CD4-positive, alpha-beta T cell (primary cell): ENCODE measurements around the gene HIC1. TPM values are rescaled to one million over a fixed set of nuclear protein-coding genes. Genes with fewer than 3 reads are reported as not detected.

ENCODE experiments used
- ATAC-seq: fragments of 200-7000 bp; cut with Tn5 transposase; one replicate; pipeline ENCODE4 v1.10.0; 2022; ENCODE audit warnings: mild to moderate bottlenecking; ENCODE audit not compliant: poor library complexity
- CTCF ChIA-PET: fragments of 350-600 bp; sonication (Branson Sonifier 250); formaldehyde crosslinking; loops from one replicate; lab custom pipeline; 2021; ENCODE audit warnings: antibody characterized with exemption, inconsistent platforms; lab: Charles Lee
- POLR2A ChIA-PET: fragments of 350-600 bp; sonication (Branson Sonifier 250); formaldehyde crosslinking; loops from one replicate; lab custom pipeline; 2021; ENCODE audit warnings: antibody characterized with exemption, inconsistent platforms; lab: Charles Lee
- DNase-seq, 14 experiments: peaks; one replicate each; pipeline ENCODE4 v3.0.0-alpha.2; 2013 to 2020; ENCODE audit warnings: mixed read lengths in 2 of 14
- H3K27ac ChIP-seq, 2 donors: one replicate each; pipeline versions ENCODE4 v1.5.1 to v1.7.0; 2013; ENCODE audit warnings: low read length in 2 of 2, low read depth in 1 of 2, mild to moderate bottlenecking in 1 of 2
- H3K27me3 ChIP-seq, 2 experiments: 1 replicate in 1 of 2; 2 replicates in 1 of 2; pipeline versions ENCODE4 v1.6.1 to v1.7.0; 2013; ENCODE audit warnings: low read length in 2 of 2, control low read depth in 1 of 2, mild to moderate bottlenecking in 1 of 2, moderate library complexity in 1 of 2; ENCODE audit not compliant: insufficient read depth in 2 of 2, control insufficient read depth in 1 of 2
- H3K36me3 ChIP-seq: one replicate; pipeline ENCODE4 v1.6.1; 2013; ENCODE audit warnings: low read length, control low read depth; ENCODE audit not compliant: insufficient read depth
- H3K4me1 ChIP-seq: one replicate; pipeline ENCODE4 v1.6.1; 2013; ENCODE audit warnings: low read length, control low read depth; ENCODE audit not compliant: insufficient read depth
- H3K4me3 ChIP-seq: one replicate; pipeline ENCODE4 v1.5.1; 2013; ENCODE audit warnings: mild to moderate bottlenecking, low read length, moderate library complexity
- H3K9me3 ChIP-seq, 2 experiments: 1 replicate in 1 of 2; 2 replicates in 1 of 2; pipeline versions ENCODE4 v1.6.1 to v1.7.0; 2013; ENCODE audit warnings: low read length in 2 of 2, mild to moderate bottlenecking in 2 of 2, control low read depth in 1 of 2, moderate library complexity in 1 of 2; ENCODE audit not compliant: control insufficient read depth in 1 of 2, insufficient read depth in 1 of 2
- H3K27ac Mint-ChIP-seq: one replicate; pipeline ENCODE4 v1.8.0; 2020; ENCODE audit warnings: mixed read lengths
- H3K27me3 Mint-ChIP-seq: one replicate; pipeline ENCODE4 v1.8.0; 2021; ENCODE audit warnings: mixed read lengths
- H3K36me3 Mint-ChIP-seq: one replicate; pipeline ENCODE4 v1.8.0; 2021; ENCODE audit warnings: low read depth, mixed read lengths
- H3K4me1 Mint-ChIP-seq: one replicate; pipeline ENCODE4 v1.8.0; 2021; ENCODE audit warnings: low read depth, mixed read lengths
- H3K4me3 Mint-ChIP-seq: one replicate; pipeline ENCODE4 v1.8.0; 2020; ENCODE audit warnings: mild to moderate bottlenecking, mixed read lengths
- H3K9me3 Mint-ChIP-seq: one replicate; pipeline ENCODE4 v1.8.0; 2020; ENCODE audit warnings: mixed read lengths
- intact Hi-C, 2 experiments: fragments of 100-400 bp; cut with DNase I in 1 of 2; cut with micrococcal nuclease in 1 of 2; formaldehyde crosslinking; loops; one replicate each; pipeline versions ENCODE4 v1.15.1 to v1.9.0; 2023 to 2025; cut with DNase I, micrococcal nuclease
- total RNA-seq, 174 experiments: library from RNA in 2 of 174; stranded (reverse) in 2 of 174; gene quantifications; one replicate each; pipeline ENCODE4 v1.2.3 and lab custom pipeline; 2021 to 2026
- TF ChIP-seq, protein P1 (sequence below): fragments of 200-600 bp; IDR thresholded peaks from one replicate; pipeline ENCODE4 v1.8.0; 2022; ENCODE audit warnings: antibody characterized with exemption, mild to moderate bottlenecking

The HIC1 gene
- total RNA-seq, 2 experiments from 2014 or later: 2.4 to 3.0 TPM

- Histone ChIP-seq H3K4me1 (peaks cover 77% of the 10 kb centered on the region), H3K9me3 (peaks cover 0 to 6% of the 10 kb centered on the region in 2 experiments), H3K27ac (no peak overlapping the region), H3K4me3 (peak overlapping the region; percentile 28), H3K27me3 (peaks cover 4 to 6% of the 10 kb centered on the region in 2 experiments), H3K36me3 (peaks cover 1% of the 10 kb centered on the region)
- CTCF ChIA-PET: interaction anchor here (0.5 to 7.3 kb wide), 20 partner anchors 8 to 346 kb away, joined by 3 to 83 read pairs (median 4); partner anchors contain the start of genes OVCA2, RTN4RL1, SGSM2 and TSR1
- intact Hi-C loops: loop anchor here (1.0 to 10.0 kb wide), 6 partner anchors 99 to 297 kb away; no protein-coding TSS in a partner anchor
- peaks cover 44% of the 10 kb centered on the region for H3K4me1 Mint-ChIP-seq
- no peaks in the 10 kb centered on the region for H3K9me3 Mint-ChIP-seq
- no peak overlapping the region for H3K27ac Mint-ChIP-seq
- TF ChIP-seq, protein P1, sequence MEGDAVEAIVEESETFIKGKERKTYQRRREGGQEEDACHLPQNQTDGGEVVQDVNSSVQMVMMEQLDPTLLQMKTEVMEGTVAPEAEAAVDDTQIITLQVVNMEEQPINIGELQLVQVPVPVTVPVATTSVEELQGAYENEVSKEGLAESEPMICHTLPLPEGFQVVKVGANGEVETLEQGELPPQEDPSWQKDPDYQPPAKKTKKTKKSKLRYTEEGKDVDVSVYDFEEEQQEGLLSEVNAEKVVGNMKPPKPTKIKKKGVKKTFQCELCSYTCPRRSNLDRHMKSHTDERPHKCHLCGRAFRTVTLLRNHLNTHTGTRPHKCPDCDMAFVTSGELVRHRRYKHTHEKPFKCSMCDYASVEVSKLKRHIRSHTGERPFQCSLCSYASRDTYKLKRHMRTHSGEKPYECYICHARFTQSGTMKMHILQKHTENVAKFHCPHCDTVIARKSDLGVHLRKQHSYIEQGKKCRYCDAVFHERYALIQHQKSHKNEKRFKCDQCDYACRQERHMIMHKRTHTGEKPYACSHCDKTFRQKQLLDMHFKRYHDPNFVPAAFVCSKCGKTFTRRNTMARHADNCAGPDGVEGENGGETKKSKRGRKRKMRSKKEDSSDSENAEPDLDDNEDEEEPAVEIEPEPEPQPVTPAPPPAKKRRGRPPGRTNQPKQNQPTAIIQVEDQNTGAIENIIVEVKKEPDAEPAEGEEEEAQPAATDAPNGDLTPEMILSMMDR: no peak
- H3K36me3 Mint-ChIP-seq: peaks cover 6% of the 10 kb centered on the region
- peaks cover 21% of the 10 kb centered on the region for H3K27me3 Mint-ChIP-seq
- ATAC-seq (no peak), DNase-seq (peak in 8 of 14 experiments; percentile 33 to 74 (median 54))
- POLR2A ChIA-PET: interaction anchor here (0.6 to 4.9 kb wide), 13 partner anchors 14 to 342 kb away, joined by 3 to 61 read pairs (median 6); partner anchors contain the start of genes OVCA2, RTN4RL1 and TSR1
- H3K4me3 Mint-ChIP-seq: no peak overlapping the region
Observed at GRCh38 chr17:2055292-2056205, 646 bp downstream of the HIC1 start.

GRCh38 chr17:2056206-2057174 is 1.6 kb downstream of the HIC1 start:
- H3K36me3 ChIP-seq: peaks cover 10% of the 10 kb centered on the region
- H3K27ac ChIP-seq: no peak overlapping the region
- DNase-seq (peak; percentile 36 to 85 (median 52)), ATAC-seq (peak; percentile 22)
- ChIA-PET POLR2A (interaction anchor here (0.6 to 4.9 kb wide), 15 partner anchors 25 to 388 kb away, joined by 3 to 61 read pairs (median 5); partner anchors contain the start of genes RTN4RL1, SMG6 and SRR), CTCF (interaction anchor here (1.0 to 7.3 kb wide), 13 partner anchors 13 to 282 kb away, joined by 3 to 83 read pairs (median 4); partner anchors contain the start of genes SGSM2 and TSR1)
- peaks cover 25% of the 10 kb centered on the region for H3K27me3 Mint-ChIP-seq
- peak overlapping the region; percentile 61 for H3K27ac Mint-ChIP-seq
- intact Hi-C loops: loop anchor here in 1 of 2 experiments (5.0 to 10.0 kb wide), 3 partner anchors 98 to 211 kb away; no protein-coding TSS in a partner anchor
- H3K9me3 Mint-ChIP-seq: no peaks in the 10 kb centered on the region
- TF ChIP-seq, protein P1: peak; percentile 35
- H3K4me1 Mint-ChIP-seq: peaks cover 45% of the 10 kb centered on the region
- H3K4me1 ChIP-seq: peaks cover 68% of the 10 kb centered on the region
- peaks cover 15% of the 10 kb centered on the region for H3K36me3 Mint-ChIP-seq
- H3K27me3 ChIP-seq: peaks cover 4 to 6% of the 10 kb centered on the region in 2 experiments
- peaks cover 0 to 6% of the 10 kb centered on the region in 2 experiments for H3K9me3 ChIP-seq
- H3K4me3 Mint-ChIP-seq: peak overlapping the region; percentile 77
- H3K4me3 ChIP-seq: peak overlapping the region; percentile 28
